ENCODE results near the gene IL12RB2. TPM values are rescaled to one million over a fixed set of nuclear protein-coding genes. Genes with fewer than 3 reads are reported as not detected.

Gene IL12RB2
- total and polyA plus RNA-seq, 2 experiments from 2014 or later = 0.79 to 1.7 TPM

DNA sequence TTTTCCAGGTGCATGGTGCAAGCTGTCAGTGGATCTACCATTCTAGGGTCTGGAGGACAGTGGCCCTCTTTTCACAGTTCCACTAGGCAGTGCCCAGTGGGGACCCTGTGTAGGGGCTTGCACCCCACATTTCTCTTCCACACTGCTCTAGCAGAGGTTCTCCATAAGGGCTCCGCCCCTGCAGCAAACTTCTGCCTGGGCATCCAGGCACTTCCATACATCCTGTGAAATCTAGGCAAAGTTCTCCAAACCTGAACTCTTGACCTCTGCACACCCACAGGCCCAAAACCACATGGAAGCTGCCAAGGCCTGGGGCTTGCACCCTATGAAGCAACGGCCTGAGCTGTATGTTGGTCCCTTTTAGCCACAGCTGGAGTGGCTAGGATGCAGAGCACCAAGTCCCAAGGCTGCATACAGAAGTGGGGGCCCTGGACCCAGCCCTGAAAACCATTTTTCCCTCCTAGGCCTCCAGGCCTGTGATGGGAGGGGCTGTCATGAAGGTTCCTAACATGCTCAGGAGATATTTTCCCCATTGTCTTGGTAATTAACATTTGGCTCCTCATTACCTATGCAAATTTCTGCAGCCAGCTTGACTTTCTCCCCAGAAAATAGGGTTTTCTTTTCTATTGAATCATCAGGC lies 76.4 kb downstream of the IL12RB2 start:
- Mint-ChIP-seq H3K27me3 (ENCODE audit: insufficient read depth, low read depth, poor library complexity) (peaks cover 2% of the 10 kb centered on the region), H3K4me3 (no peak overlapping the region), H3K4me1 (peaks cover 4% of the 10 kb centered on the region; the same call in 2 of the 3 replicates), H3K9me3 (peaks cover 45% of the 10 kb centered on the region), H3K36me3 (ENCODE audit: low read depth) (peaks cover 52% of the 10 kb centered on the region), H3K27ac (no peak overlapping the region)
- H3K36me3 ChIP-seq (ENCODE audit: insufficient read depth) = peaks cover 8% of the 10 kb centered on the region; the same call in 1 of the 2 replicates
- H3K4me3 ChIP-seq = no peak overlapping the region
- H3K4me2 ChIP-seq = no peak overlapping the region
- H4K20me1 ChIP-seq (replicated peaks; ENCODE audit: insufficient read depth) = no peaks in the 10 kb centered on the region
- H3K27me3 ChIP-seq (ENCODE audit: insufficient read depth) = no peaks in the 10 kb centered on the region
- H2AFZ ChIP-seq = no peak overlapping the region
- no peak overlapping the region for H3K27ac ChIP-seq (ENCODE audit: low read depth)
- TF ChIP-seq ETS1 (IDR thresholded peaks at IDR 0.05) (no peak), POLR2AphosphoS5 (IDR thresholded peaks at IDR 0.05; ENCODE audit: low read depth) (no peak), ZNF114 (CRISPR knock-in tag; IDR thresholded peaks at IDR 0.05) (no peak), CTCF (conservative IDR thresholded peaks at IDR 0.05; ENCODE audit: low read depth in 2 of 2) (no peak), NANOG (IDR thresholded peaks at IDR 0.05; ENCODE audit: borderline replicate concordance) (no peak), ZNF462 (CRISPR knock-in tag; IDR thresholded peaks at IDR 0.05) (no peak), CREB1 (CRISPR knock-in tag; IDR thresholded peaks at IDR 0.05; ENCODE audit: low read depth) (no peak), ZNF331 (CRISPR knock-in tag; IDR thresholded peaks at IDR 0.05; ENCODE audit: low read depth) (no peak), JUNB (IDR thresholded peaks at IDR 0.05; ENCODE audit: unreplicated experiment) (no peak), EZH2 (IDR thresholded peaks at IDR 0.05; ENCODE audit: low read depth, unreplicated experiment) (no peak), REST (IDR thresholded peaks at IDR 0.05; ENCODE audit: unreplicated experiment) (no peak), STAT1 (IDR thresholded peaks at IDR 0.05; ENCODE audit: unreplicated experiment) (no peak), EZH2phosphoT487 (IDR thresholded peaks at IDR 0.05; ENCODE audit: unreplicated experiment) (no peak)
- H3K4me1 ChIP-seq (ENCODE audit: insufficient read depth) = 0 out of 2 replicates have a peak, but pooled peaks cover 1% of the 10 kb centered on the region
- no peaks in the 10 kb centered on the region for H3K9me2 ChIP-seq (ENCODE audit: insufficient read depth)
- DNase-seq (ENCODE audit: low spot score) = no peak
- no peaks in the 10 kb centered on the region for H3F3A ChIP-seq (replicated peaks; ENCODE audit: low read depth)
- no peaks in the 10 kb centered on the region for H3K79me2 ChIP-seq (replicated peaks; ENCODE audit: insufficient read depth)
- no peak for ATAC-seq
